HL-60 (cell line): ENCODE data around the gene RNLS.

Experiments used
- POLR2AphosphoS5 ChIP-seq: IDR thresholded peaks from 2 replicates; pipeline ENCODE4 v1.6.1; 2012; ENCODE audit warnings: low read depth
- TF ChIP-seq, protein P1 (sequence below): IDR thresholded peaks from one replicate; pipeline ENCODE4 v1.5.1; 2011; ENCODE audit warnings: low read length, control low read depth, inconsistent platforms; ENCODE audit not compliant: insufficient read depth
- TF ChIP-seq, protein P2 (sequence below): IDR thresholded peaks from 2 replicates; pipeline ENCODE4 v1.6.1; 2012; ENCODE audit warnings: low read depth; ENCODE audit not compliant: insufficient replicate concordance

DNA sequence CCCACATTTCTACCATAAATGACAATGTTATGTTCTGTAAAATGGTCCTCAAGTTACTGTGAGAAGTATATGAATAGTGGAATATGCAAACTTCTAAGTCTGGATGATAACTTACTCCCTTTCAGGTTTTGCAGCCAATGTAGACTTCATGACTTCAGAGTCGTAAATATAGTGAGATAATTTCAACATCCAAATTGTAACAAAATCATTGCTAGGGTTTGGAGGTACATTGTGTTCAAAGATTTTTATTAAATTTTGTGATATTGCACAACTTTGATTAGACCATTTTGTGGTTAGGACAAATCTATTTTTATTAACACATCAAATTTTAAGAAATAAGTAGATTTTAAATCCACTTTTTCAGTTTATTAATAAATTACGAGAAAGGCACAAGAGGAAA lies 270.3 kb downstream of the RNLS start:
- TF ChIP-seq, protein P1, sequence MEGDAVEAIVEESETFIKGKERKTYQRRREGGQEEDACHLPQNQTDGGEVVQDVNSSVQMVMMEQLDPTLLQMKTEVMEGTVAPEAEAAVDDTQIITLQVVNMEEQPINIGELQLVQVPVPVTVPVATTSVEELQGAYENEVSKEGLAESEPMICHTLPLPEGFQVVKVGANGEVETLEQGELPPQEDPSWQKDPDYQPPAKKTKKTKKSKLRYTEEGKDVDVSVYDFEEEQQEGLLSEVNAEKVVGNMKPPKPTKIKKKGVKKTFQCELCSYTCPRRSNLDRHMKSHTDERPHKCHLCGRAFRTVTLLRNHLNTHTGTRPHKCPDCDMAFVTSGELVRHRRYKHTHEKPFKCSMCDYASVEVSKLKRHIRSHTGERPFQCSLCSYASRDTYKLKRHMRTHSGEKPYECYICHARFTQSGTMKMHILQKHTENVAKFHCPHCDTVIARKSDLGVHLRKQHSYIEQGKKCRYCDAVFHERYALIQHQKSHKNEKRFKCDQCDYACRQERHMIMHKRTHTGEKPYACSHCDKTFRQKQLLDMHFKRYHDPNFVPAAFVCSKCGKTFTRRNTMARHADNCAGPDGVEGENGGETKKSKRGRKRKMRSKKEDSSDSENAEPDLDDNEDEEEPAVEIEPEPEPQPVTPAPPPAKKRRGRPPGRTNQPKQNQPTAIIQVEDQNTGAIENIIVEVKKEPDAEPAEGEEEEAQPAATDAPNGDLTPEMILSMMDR: no peak
- TF ChIP-seq, protein P2, sequence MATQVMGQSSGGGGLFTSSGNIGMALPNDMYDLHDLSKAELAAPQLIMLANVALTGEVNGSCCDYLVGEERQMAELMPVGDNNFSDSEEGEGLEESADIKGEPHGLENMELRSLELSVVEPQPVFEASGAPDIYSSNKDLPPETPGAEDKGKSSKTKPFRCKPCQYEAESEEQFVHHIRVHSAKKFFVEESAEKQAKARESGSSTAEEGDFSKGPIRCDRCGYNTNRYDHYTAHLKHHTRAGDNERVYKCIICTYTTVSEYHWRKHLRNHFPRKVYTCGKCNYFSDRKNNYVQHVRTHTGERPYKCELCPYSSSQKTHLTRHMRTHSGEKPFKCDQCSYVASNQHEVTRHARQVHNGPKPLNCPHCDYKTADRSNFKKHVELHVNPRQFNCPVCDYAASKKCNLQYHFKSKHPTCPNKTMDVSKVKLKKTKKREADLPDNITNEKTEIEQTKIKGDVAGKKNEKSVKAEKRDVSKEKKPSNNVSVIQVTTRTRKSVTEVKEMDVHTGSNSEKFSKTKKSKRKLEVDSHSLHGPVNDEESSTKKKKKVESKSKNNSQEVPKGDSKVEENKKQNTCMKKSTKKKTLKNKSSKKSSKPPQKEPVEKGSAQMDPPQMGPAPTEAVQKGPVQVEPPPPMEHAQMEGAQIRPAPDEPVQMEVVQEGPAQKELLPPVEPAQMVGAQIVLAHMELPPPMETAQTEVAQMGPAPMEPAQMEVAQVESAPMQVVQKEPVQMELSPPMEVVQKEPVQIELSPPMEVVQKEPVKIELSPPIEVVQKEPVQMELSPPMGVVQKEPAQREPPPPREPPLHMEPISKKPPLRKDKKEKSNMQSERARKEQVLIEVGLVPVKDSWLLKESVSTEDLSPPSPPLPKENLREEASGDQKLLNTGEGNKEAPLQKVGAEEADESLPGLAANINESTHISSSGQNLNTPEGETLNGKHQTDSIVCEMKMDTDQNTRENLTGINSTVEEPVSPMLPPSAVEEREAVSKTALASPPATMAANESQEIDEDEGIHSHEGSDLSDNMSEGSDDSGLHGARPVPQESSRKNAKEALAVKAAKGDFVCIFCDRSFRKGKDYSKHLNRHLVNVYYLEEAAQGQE: no peak
- TF ChIP-seq POLR2AphosphoS5: no peak
